ENCODE measurements around the gene LIMS1.
A peak's percentile ranks its signal among the peaks of the same experiment; 100 is the strongest.
"Not testable (repeated sequence)": the region's sequence is repeated elsewhere in the genome, so short reads cannot be mapped to it uniquely, and the experiment has no call there.

LIMS1 gene

GRCh38 chr2:108594132-108594981 lies 60.1 kb downstream of the LIMS1 start:
- peak; percentile 78 for DNase-seq (ENCODE audit: extremely low read depth, low read depth)
- no peak for TF ChIP-seq CTCF (IDR thresholded peaks at IDR 0.05; ENCODE audit: low read depth, low read length, missing control alignments)
- H3K4me3 ChIP-seq (replicated peaks; ENCODE audit: low read depth, low read length), result peak overlapping the region; percentile 13

GRCh38 chr2:108594982-108595464 lies 60.8 kb downstream of the LIMS1 start:
- no peak for TF ChIP-seq CTCF (IDR thresholded peaks at IDR 0.05; ENCODE audit: low read depth, low read length, missing control alignments)
- H3K4me3 ChIP-seq (replicated peaks; ENCODE audit: low read depth, low read length), result no peak overlapping the region
- peak; percentile 91 for DNase-seq (ENCODE audit: extremely low read depth, low read depth)

- DNase-seq (ENCODE audit: extremely low read depth, low read depth); H3K4me3 ChIP-seq (replicated peaks; ENCODE audit: low read depth, low read length): not testable (repeated sequence)
Observed at GRCh38 chr2:108595771-108596170, 61.5 kb downstream of the LIMS1 start.

GRCh38 chr2:108597105-108597744 lies 63.0 kb downstream of the LIMS1 start:
- DNase-seq (ENCODE audit: extremely low read depth, low read depth); H3K4me3 ChIP-seq (replicated peaks; ENCODE audit: low read depth, low read length): not testable (repeated sequence)

- not testable (repeated sequence) for DNase-seq (ENCODE audit: extremely low read depth, low read depth); H3K4me3 ChIP-seq (replicated peaks; ENCODE audit: low read depth, low read length)
Observed at GRCh38 chr2:108601199-108601598, 66.9 kb downstream of the LIMS1 start.

- no peak for DNase-seq (ENCODE audit: extremely low read depth, low read depth)
- H3K4me3 ChIP-seq (replicated peaks; ENCODE audit: low read depth, low read length), result no peak overlapping the region
- no peak for TF ChIP-seq CTCF (IDR thresholded peaks at IDR 0.05; ENCODE audit: low read depth, low read length, missing control alignments)
Observed at GRCh38 chr2:108602422-108602821, 68.2 kb downstream of the LIMS1 start.

- H3K4me3 ChIP-seq (replicated peaks; ENCODE audit: low read depth, low read length), result no peak overlapping the region
- no peak for TF ChIP-seq CTCF (IDR thresholded peaks at IDR 0.05; ENCODE audit: low read depth, low read length, missing control alignments)
- no peak for DNase-seq (ENCODE audit: extremely low read depth, low read depth)
Observed at GRCh38 chr2:108604196-108604595, 69.9 kb downstream of the LIMS1 start.

- no peak for TF ChIP-seq CTCF (IDR thresholded peaks at IDR 0.05; ENCODE audit: low read depth, low read length, missing control alignments)
- DNase-seq (ENCODE audit: extremely low read depth, low read depth), result no peak
- H3K4me3 ChIP-seq (replicated peaks; ENCODE audit: low read depth, low read length), result no peak overlapping the region
Observed at GRCh38 chr2:108605947-108606346, 71.7 kb downstream of the LIMS1 start.

All from HFF-Myc (cell line).